Measurements from ENCODE around the gene CFAP299.
"Not testable (repeated sequence)": the region's sequence is repeated elsewhere in the genome, so short reads cannot be mapped to it uniquely, and the experiment has no call there.

The CFAP299 gene

DNA sequence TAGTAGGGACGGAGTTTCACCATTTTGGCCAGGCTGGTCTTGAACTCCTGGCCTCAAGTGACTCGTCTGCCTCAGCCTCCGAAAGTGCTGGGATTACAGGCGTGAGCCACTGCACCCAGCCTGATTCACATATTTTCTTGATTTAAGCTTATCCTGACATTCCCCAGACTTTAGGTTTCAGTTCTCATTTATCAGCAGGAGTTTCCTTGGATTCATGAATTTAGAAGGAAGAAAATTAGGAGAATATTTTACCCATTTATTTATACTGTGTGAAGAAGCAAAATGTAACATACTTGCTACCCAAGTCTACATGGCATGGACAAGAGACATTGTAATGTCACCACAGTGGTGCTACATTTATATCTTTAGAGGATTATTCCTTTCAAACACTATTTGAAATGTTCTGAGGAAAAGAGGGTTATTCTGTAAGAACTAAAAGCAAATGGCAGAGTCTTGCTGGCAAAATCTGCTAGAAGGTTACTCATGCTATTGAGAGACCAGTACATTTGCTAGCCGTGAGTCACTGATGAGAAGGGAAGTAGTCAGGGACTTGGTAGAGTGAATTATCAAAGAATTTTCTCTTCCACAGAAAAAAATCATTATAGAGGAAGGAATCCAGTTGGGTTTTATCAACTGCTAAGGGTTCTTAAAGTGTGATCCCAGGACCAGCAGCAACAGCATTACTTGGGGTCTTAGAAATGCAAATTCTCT is 26.1 kb upstream of the CFAP299 start:
- no peak overlapping the region for H3K27ac ChIP-seq
- TF ChIP-seq, protein P1, sequence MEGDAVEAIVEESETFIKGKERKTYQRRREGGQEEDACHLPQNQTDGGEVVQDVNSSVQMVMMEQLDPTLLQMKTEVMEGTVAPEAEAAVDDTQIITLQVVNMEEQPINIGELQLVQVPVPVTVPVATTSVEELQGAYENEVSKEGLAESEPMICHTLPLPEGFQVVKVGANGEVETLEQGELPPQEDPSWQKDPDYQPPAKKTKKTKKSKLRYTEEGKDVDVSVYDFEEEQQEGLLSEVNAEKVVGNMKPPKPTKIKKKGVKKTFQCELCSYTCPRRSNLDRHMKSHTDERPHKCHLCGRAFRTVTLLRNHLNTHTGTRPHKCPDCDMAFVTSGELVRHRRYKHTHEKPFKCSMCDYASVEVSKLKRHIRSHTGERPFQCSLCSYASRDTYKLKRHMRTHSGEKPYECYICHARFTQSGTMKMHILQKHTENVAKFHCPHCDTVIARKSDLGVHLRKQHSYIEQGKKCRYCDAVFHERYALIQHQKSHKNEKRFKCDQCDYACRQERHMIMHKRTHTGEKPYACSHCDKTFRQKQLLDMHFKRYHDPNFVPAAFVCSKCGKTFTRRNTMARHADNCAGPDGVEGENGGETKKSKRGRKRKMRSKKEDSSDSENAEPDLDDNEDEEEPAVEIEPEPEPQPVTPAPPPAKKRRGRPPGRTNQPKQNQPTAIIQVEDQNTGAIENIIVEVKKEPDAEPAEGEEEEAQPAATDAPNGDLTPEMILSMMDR (IDR thresholded peaks at IDR 0.05): no peak
- no peak for TF ChIP-seq ZFX (IDR thresholded peaks at IDR 0.05; ENCODE audit: borderline replicate concordance)

DNA sequence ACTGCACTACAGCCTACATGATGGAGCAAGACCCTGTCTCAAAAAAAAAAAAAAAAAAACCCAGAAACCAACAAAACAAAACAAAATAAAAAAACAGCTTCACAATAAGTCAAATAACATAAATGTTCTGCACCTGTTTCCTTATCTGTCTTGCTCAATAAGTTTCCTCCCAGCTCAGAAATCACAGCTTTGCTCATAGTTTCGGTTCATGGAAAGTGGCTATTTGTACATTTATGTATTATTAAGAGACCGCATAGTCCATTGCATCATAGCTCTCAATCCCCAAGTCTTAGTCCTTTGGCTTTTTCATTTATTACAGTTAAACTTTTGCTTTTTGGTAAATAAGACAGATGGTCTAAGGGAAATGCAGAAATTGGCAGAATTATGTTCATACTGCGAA is 24.4 kb upstream of the CFAP299 start:
- TF ChIP-seq, protein P1 (IDR thresholded peaks at IDR 0.05): no peak
- TF ChIP-seq ZFX (IDR thresholded peaks at IDR 0.05; ENCODE audit: borderline replicate concordance): no peak
- no peak overlapping the region for H3K27ac ChIP-seq

DNA sequence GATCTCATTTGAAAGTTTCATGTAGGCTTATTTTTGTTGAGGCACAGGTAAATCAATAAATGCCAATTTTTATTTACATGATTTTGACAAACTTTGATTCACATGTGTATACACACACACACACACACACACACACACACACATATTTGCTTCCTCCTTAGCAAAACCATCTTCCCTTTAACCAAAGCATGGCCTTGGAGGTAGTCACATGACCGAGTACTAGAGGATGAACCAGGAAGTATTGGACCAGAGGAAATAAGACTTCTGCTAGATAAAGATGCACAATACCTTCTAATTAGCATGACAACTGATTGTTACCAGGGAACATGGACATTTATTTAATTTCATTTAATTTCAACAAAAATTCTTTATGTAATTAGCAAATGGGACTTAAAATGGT is 23.4 kb upstream of the CFAP299 start:
- no peak overlapping the region for H3K27ac ChIP-seq
- TF ChIP-seq, protein P1 (IDR thresholded peaks at IDR 0.05): no peak
- no peak for TF ChIP-seq ZFX (IDR thresholded peaks at IDR 0.05; ENCODE audit: borderline replicate concordance)

DNA sequence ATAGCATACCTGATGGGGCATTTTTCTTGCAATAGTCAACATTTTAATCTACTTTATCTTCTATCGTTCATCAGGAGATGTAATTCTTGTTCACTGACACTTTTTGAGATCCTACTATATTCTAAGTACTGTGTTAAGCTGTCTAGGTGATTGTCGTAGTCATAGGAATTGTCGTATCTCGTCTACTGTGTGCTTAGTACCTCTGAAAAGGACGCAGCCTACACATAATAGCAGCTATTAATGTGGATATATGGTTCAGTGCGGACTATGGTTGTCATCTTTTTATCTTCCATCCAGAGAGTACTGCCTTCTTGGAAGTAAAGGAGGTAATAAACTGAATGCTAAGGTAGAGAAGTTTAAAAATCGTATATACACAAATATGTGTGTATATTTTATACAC is 21.9 kb upstream of the CFAP299 start:
- TF ChIP-seq, protein P1 (IDR thresholded peaks at IDR 0.05): no peak
- no peak for TF ChIP-seq ZFX (IDR thresholded peaks at IDR 0.05; ENCODE audit: borderline replicate concordance)

DNA sequence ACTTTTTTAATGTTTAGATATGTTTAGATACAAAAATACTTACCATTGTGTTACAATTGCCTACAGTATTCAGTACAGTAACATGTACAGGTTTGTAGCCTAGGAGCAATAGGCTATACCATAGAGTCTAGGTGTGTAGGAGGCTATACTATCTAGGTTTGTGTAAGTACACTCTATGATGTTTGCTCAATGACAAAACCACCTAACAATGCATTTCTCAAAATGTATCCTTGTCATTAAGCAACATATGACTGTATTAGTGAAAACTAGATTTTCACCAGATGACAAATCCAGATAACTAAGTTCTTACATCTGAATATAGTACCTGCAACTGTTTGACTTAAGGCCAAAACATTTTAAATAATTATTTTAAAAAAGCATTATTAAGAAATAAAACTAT is 19.7 kb upstream of the CFAP299 start:
- not testable (repeated sequence) for H3K27ac ChIP-seq

More for the DNA sequence above, 21.9 kb upstream of the CFAP299 start:
- H3K27ac ChIP-seq: no peak overlapping the region

DNA sequence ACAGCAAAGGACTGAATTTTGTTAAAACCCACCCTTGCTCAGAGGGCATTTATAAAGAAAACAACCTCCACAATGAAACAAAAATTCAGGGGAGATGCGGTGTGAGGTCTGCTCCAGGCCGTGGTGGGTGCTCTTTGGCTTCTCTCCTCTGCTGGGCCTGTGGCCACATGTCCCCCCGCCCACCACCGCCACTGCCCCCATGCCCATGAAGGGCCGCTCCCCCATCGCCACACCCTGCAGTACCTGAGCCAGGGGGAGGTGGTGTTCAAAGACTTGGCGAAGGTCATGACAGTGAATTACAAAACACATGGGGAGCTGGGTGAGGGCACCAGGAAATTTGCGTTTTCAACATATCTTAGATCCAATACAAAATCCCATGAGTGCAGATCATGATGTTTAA is 14.2 kb upstream of the CFAP299 start:
- H3K27ac ChIP-seq: no peak overlapping the region
- TF ChIP-seq, protein P1 (IDR thresholded peaks at IDR 0.05): no peak
- no peak for TF ChIP-seq ZFX (IDR thresholded peaks at IDR 0.05; ENCODE audit: borderline replicate concordance)

DNA sequence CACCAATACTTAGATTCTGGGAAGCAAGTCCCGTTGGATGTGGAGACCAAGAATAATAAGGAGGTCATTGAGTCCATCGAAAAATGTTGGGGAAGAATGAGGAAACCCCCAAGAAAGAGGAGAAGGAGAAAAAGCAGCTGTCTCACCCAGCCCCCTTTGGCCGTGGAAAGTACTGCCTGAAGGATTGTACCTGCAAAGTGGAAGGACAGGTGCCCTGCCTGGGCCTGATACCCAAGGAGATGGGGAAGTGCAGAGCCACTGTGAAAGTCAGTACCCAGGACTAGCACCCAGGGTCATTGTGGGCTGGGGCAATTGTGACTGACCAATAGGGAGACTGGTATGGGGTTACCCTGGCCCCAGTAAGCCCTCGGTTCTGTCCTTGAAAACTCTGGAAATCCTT is 13.8 kb upstream of the CFAP299 start:
- no peak overlapping the region for H3K27ac ChIP-seq
- TF ChIP-seq, protein P1 (IDR thresholded peaks at IDR 0.05): no peak
- no peak for TF ChIP-seq ZFX (IDR thresholded peaks at IDR 0.05; ENCODE audit: borderline replicate concordance)

DNA sequence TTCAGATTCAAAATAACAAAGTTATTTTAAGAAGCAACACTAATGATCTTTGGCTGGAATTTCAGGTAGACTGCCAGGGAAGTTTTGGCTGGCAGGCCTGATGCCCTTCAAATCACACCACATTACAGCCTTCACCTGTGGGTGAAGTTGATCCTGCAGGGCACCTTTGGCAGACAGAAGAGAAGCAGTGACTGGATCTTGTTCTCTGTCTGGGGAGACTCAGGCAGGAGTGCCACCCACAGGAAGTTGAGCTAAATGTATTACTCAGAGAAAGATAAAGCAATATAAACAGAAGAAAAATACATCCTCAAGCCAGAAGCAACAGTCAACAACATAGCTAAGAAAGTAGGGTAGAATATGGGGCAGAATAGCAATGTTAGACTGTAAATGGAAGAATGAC is 12.8 kb upstream of the CFAP299 start:
- TF ChIP-seq, protein P1 (IDR thresholded peaks at IDR 0.05): peak; percentile 30
- no peak for TF ChIP-seq ZFX (IDR thresholded peaks at IDR 0.05; ENCODE audit: borderline replicate concordance)

More for the DNA sequence above, 12.8 kb upstream of the CFAP299 start:
- H3K27ac ChIP-seq: no peak overlapping the region
